HFFc6 (cell line): ENCODE results near the gene EN1. TPM values are rescaled to one million over a fixed set of nuclear protein-coding genes. Genes with fewer than 3 reads are reported as not detected.
A peak's percentile ranks its signal among the peaks of the same experiment; 100 is the strongest.

Source experiments
- DNase-seq: peaks from one replicate; pipeline ENCODE4 v3.0.0-alpha.2; 2018
- H3K27ac Mint-ChIP-seq: 2 replicates; pipeline ENCODE4 v1.8.0; 2020; ENCODE audit warnings: mild to moderate bottlenecking, mixed read lengths
- H3K27me3 Mint-ChIP-seq: 2 replicates; pipeline ENCODE4 v1.8.0; 2021; ENCODE audit warnings: mild to moderate bottlenecking, moderate library complexity, mixed read lengths; ENCODE audit not compliant: insufficient read depth
- H3K36me3 Mint-ChIP-seq: 2 replicates; pipeline ENCODE4 v1.8.0; 2021; ENCODE audit warnings: low read depth, mixed read lengths
- H3K4me1 Mint-ChIP-seq: 2 replicates; pipeline ENCODE4 v1.8.0; 2020; ENCODE audit warnings: low read depth, mixed read lengths
- H3K4me3 Mint-ChIP-seq: 2 replicates; pipeline ENCODE4 v1.8.0; 2020; ENCODE audit warnings: mild to moderate bottlenecking, moderate library complexity, mixed read lengths
- H3K9me3 Mint-ChIP-seq: 2 replicates; pipeline ENCODE4 v1.8.0; 2020; ENCODE audit warnings: mild to moderate bottlenecking, mixed read lengths
- CTCF ChIP-seq: fragments of 200-600 bp; sonication (generic); IDR thresholded peaks from 2 replicates; pipeline ENCODE4 v1.5.0; 2021; ENCODE audit warnings: antibody characterized with exemption, mild to moderate bottlenecking
- total RNA-seq, 6 experiments: library from RNA; stranded (reverse); fragmentation: NEBNext Ultra II Directional; extraction: Animal tissue kit (Norgen Biotek cat#: 25700); gene quantifications; 2 replicates in 1 of 6; 3 replicates in 5 of 6; pipeline ENCODE4 v1.2.3, GENCODE V29; 2021

Gene EN1
- total RNA-seq, 6 experiments from 2014 or later: not detected

- Mint-ChIP-seq H3K4me1 (peaks cover 19% of the 10 kb centered on the region), H3K27me3 (peaks cover 80% of the 10 kb centered on the region), H3K9me3 (no peaks in the 10 kb centered on the region), H3K4me3 (peak overlapping the region; percentile 82), H3K27ac (no peak overlapping the region), H3K36me3 (peaks cover 3% of the 10 kb centered on the region; the same call in 1 of the 2 replicates)
- DNase-seq: no peak
- TF ChIP-seq CTCF: no peak
Observed at GRCh38 chr2:118847762-118848172, 319 bp upstream of the EN1 start.

GRCh38 chr2:118846442-118846952, 951 bp downstream of the EN1 start:
- no peak overlapping the region for H3K4me3 Mint-ChIP-seq
- peaks cover 19% of the 10 kb centered on the region for H3K4me1 Mint-ChIP-seq
- DNase-seq: no peak
- H3K27me3 Mint-ChIP-seq: peaks cover 72% of the 10 kb centered on the region
- no peaks in the 10 kb centered on the region for H3K9me3 Mint-ChIP-seq
- no peak overlapping the region for H3K27ac Mint-ChIP-seq
- TF ChIP-seq CTCF: no peak
- H3K36me3 Mint-ChIP-seq: peaks cover 3% of the 10 kb centered on the region; the same call in 1 of the 2 replicates

GRCh38 chr2:118845522-118846441, 1.7 kb downstream of the EN1 start:
- no peak for TF ChIP-seq CTCF
- Mint-ChIP-seq H3K36me3 (peaks cover 3% of the 10 kb centered on the region; the same call in 1 of the 2 replicates), H3K9me3 (no peaks in the 10 kb centered on the region), H3K4me3 (0 out of 2 replicates have a peak overlapping the region, but pooled peaks have one; percentile 26), H3K27ac (no peak overlapping the region), H3K27me3 (peaks cover 64% of the 10 kb centered on the region), H3K4me1 (peaks cover 19% of the 10 kb centered on the region)
- no peak for DNase-seq

GRCh38 chr2:118845005-118845521, 2.4 kb downstream of the EN1 start:
- H3K27ac Mint-ChIP-seq: no peak overlapping the region
- H3K36me3 Mint-ChIP-seq: peaks cover 3% of the 10 kb centered on the region; the same call in 1 of the 2 replicates
- H3K27me3 Mint-ChIP-seq: peaks cover 62% of the 10 kb centered on the region
- H3K9me3 Mint-ChIP-seq: no peaks in the 10 kb centered on the region
- peaks cover 19% of the 10 kb centered on the region for H3K4me1 Mint-ChIP-seq
- TF ChIP-seq CTCF: no peak
- no peak overlapping the region for H3K4me3 Mint-ChIP-seq
- DNase-seq: no peak

GRCh38 chr2:118844261-118845004, 3.0 kb downstream of the EN1 start:
- H3K36me3 Mint-ChIP-seq: peaks cover 3% of the 10 kb centered on the region; the same call in 1 of the 2 replicates
- no peak for DNase-seq
- peaks cover 19% of the 10 kb centered on the region for H3K4me1 Mint-ChIP-seq
- H3K9me3 Mint-ChIP-seq: no peaks in the 10 kb centered on the region
- H3K4me3 Mint-ChIP-seq: no peak overlapping the region
- H3K27me3 Mint-ChIP-seq: peaks cover 59% of the 10 kb centered on the region
- no peak overlapping the region for H3K27ac Mint-ChIP-seq
- TF ChIP-seq CTCF: no peak
